Ishikawa (cell line): ENCODE results near the gene PDZRN3.

Experiments
- CEBPB ChIP-seq: IDR thresholded peaks from 2 replicates; pipeline ENCODE4 v1.6.1; 2012
- CREB1 ChIP-seq: IDR thresholded peaks from 2 replicates; pipeline ENCODE4 v1.6.1; 2012; ENCODE audit warnings: low read depth
- EGR1 ChIP-seq: IDR thresholded peaks from 2 replicates; pipeline ENCODE4 v1.6.1; 2012
- EP300 ChIP-seq: IDR thresholded peaks from 2 replicates; pipeline ENCODE4 v1.6.1; 2012; ENCODE audit warnings: borderline replicate concordance
- FOXM1 ChIP-seq: IDR thresholded peaks from 2 replicates; pipeline ENCODE4 v1.6.1; 2012; ENCODE audit warnings: low read depth, borderline replicate concordance
- NFIC ChIP-seq: IDR thresholded peaks from 2 replicates; pipeline ENCODE4 v1.6.1; 2012
- RAD21 ChIP-seq: IDR thresholded peaks from 2 replicates; pipeline ENCODE4 v1.6.1; 2012; ENCODE audit warnings: low read depth
- TAF1 ChIP-seq: IDR thresholded peaks from 2 replicates; pipeline ENCODE4 v1.6.1; 2012; ENCODE audit warnings: low read depth, mild to moderate bottlenecking
- TCF12 ChIP-seq: IDR thresholded peaks from 2 replicates; pipeline ENCODE4 v1.6.1; 2012; ENCODE audit warnings: low read depth
- TEAD4 ChIP-seq: IDR thresholded peaks from 2 replicates; pipeline ENCODE4 v1.6.1; 2012
- YY1 ChIP-seq: IDR thresholded peaks from 2 replicates; pipeline ENCODE4 v1.6.1; 2012; ENCODE audit warnings: low read depth
- ZBTB7A ChIP-seq: IDR thresholded peaks from 2 replicates; pipeline ENCODE4 v1.6.1; 2012; ENCODE audit warnings: low read depth
- TF ChIP-seq, protein P1 (sequence below): IDR thresholded peaks from 2 replicates; pipeline ENCODE4 v1.6.1; 2012
- TF ChIP-seq, protein P2 (sequence below): IDR thresholded peaks from 2 replicates; pipeline ENCODE4 v1.6.1; 2012; ENCODE audit warnings: low read depth, mild to moderate bottlenecking
- TF ChIP-seq, protein P3 (sequence below): IDR thresholded peaks from 2 replicates; pipeline ENCODE4 v1.6.1; 2012

The PDZRN3 gene

DNA sequence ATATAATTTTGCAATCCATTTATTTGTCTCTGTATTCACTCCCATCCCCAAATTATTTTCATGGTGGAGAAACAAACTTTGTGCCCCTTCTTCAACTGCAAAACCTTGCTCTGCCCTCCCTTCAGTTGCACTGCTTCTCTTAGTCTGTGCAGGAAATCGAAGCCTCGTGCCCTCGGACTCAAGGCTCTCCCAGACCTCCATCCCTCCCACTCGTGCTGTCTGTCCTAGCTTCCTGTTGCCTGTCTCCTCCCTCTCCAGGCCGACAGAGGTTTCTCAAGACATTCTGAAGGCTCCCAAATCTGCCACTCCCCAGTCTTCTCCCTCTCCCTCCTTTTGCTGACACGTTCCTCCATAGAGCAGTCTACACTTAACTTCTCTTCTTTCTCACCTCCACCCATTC lies 177.6 kb downstream of the PDZRN3 start:
- TF ChIP-seq EGR1 (no peak), TEAD4 (no peak), RAD21 (no peak)
- TF ChIP-seq, protein P1, sequence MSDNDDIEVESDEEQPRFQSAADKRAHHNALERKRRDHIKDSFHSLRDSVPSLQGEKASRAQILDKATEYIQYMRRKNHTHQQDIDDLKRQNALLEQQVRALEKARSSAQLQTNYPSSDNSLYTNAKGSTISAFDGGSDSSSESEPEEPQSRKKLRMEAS: no peak

DNA sequence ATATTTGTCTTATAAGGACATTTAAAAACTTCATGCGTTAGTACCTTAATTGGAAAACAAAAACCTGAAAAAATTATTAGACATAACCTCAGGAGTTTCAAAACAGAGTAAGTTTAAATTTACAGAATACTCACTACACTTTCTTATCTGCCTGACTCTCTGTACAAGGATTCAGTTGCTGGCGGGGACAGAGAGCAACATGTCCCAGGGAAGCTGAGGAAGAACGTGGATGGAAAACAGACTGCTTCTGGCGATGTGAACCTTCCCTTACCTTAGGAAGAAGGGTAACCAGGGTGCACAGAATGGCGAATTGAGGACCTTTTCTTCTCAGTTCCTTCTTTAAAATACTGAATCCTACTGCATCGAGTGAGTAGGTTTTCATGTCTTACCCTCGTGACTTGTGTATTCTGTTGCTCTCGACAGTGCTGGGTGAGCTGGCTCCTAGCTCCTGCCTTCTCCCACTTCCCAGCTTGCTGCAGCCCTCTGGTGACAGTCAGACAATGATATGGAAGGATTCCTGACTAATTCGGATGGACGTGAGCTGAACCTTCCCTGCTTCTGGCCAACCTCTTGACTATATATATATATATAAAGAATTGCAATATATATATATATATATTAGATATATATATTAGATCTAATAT lies 178.2 kb downstream of the PDZRN3 start:
- TF ChIP-seq, protein P1: no peak
- TF ChIP-seq TCF12 (no peak), EGR1 (no peak), TEAD4 (no peak), CREB1 (no peak), NFIC (no peak), YY1 (no peak), FOXM1 (no peak), RAD21 (no peak), TAF1 (no peak), EP300 (no peak), CEBPB (no peak), ZBTB7A (no peak)
- TF ChIP-seq, protein P2, sequence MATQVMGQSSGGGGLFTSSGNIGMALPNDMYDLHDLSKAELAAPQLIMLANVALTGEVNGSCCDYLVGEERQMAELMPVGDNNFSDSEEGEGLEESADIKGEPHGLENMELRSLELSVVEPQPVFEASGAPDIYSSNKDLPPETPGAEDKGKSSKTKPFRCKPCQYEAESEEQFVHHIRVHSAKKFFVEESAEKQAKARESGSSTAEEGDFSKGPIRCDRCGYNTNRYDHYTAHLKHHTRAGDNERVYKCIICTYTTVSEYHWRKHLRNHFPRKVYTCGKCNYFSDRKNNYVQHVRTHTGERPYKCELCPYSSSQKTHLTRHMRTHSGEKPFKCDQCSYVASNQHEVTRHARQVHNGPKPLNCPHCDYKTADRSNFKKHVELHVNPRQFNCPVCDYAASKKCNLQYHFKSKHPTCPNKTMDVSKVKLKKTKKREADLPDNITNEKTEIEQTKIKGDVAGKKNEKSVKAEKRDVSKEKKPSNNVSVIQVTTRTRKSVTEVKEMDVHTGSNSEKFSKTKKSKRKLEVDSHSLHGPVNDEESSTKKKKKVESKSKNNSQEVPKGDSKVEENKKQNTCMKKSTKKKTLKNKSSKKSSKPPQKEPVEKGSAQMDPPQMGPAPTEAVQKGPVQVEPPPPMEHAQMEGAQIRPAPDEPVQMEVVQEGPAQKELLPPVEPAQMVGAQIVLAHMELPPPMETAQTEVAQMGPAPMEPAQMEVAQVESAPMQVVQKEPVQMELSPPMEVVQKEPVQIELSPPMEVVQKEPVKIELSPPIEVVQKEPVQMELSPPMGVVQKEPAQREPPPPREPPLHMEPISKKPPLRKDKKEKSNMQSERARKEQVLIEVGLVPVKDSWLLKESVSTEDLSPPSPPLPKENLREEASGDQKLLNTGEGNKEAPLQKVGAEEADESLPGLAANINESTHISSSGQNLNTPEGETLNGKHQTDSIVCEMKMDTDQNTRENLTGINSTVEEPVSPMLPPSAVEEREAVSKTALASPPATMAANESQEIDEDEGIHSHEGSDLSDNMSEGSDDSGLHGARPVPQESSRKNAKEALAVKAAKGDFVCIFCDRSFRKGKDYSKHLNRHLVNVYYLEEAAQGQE: no peak
- TF ChIP-seq, protein P3, sequence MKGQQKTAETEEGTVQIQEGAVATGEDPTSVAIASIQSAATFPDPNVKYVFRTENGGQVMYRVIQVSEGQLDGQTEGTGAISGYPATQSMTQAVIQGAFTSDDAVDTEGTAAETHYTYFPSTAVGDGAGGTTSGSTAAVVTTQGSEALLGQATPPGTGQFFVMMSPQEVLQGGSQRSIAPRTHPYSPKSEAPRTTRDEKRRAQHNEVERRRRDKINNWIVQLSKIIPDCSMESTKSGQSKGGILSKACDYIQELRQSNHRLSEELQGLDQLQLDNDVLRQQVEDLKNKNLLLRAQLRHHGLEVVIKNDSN: no peak

DNA sequence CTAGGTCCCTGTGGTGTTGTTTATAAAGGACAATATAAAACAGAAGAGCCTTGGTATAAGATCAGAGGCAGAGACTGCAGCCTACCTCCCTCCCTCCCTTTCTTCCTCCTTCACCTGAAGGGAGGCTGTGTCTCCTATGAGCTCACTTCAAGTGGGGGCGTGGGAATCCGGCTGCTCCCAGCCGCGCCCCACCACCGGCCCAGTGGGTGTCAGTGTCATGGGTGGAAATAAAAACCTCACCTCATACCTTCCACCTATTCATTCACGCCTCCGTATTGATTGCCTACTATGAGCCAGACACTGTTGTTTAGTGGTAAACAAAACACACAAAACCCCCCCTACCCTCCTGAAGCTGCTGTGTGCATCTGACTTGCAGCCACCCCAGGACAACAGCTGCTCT lies 181.9 kb downstream of the PDZRN3 start:
- TF ChIP-seq NFIC (no peak), FOXM1 (no peak), CEBPB (no peak)

DNA sequence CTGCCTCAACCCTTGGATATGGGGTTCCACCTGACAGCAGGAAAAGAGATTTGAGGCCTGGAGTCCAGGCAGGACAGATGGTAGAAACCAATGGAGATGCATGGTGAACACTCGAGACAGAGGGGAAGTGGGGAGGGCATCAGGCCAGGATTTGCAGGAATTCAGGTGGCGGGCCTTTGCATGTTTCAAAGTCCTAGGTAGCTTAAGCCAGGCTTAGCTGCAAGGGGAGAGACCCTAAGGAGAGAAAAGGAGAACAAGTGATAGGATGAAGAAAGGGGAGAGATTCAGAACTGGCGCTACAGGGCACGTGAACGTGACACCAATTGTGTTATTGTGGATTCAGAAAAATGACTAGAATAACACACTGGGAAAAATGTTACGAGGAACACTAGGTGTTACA lies 182.6 kb downstream of the PDZRN3 start:
- TF ChIP-seq TCF12 (no peak), EGR1 (no peak), ZBTB7A (no peak), YY1 (no peak), FOXM1 (no peak), CREB1 (no peak), CEBPB (no peak), NFIC (no peak), TEAD4 (no peak)
- TF ChIP-seq, protein P2: no peak
- TF ChIP-seq, protein P3: no peak
- TF ChIP-seq, protein P1: no peak

DNA sequence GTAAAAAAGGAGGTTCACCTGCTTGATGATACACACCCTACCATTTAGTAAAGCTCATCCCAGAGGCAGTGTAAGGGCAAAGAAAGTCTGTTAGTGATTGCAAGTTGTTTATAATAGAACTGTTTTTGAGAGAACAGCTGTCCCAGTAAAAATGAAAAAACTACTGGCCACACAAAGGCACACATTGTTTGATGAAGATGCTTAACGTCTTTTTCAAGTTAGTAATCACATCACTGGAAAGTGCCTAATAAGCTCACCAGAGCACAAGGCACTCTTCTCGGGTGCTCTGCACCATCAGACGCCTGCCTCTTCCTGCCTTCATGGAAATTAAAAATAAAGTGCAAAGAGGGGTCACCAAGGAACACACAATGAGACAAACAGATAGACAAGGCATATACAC lies 186.9 kb downstream of the PDZRN3 start:
- TF ChIP-seq CEBPB (no peak), TAF1 (no peak), EGR1 (no peak), TEAD4 (no peak), YY1 (no peak), CREB1 (no peak), ZBTB7A (no peak), RAD21 (no peak), FOXM1 (no peak), TCF12 (no peak), NFIC (no peak), EP300 (no peak)
- TF ChIP-seq, protein P1: no peak
- TF ChIP-seq, protein P2: no peak
- TF ChIP-seq, protein P3: no peak
